ENCODE results near the gene ZNF865. TPM values are rescaled to one million over a fixed set of nuclear protein-coding genes. Genes with fewer than 3 reads are reported as not detected.
A peak's percentile ranks its signal among the peaks of the same experiment; 100 is the strongest.

The ZNF865 gene
- total RNA-seq, 2 donors from 2014 or later = 6.5 to 14.8 TPM

DNA sequence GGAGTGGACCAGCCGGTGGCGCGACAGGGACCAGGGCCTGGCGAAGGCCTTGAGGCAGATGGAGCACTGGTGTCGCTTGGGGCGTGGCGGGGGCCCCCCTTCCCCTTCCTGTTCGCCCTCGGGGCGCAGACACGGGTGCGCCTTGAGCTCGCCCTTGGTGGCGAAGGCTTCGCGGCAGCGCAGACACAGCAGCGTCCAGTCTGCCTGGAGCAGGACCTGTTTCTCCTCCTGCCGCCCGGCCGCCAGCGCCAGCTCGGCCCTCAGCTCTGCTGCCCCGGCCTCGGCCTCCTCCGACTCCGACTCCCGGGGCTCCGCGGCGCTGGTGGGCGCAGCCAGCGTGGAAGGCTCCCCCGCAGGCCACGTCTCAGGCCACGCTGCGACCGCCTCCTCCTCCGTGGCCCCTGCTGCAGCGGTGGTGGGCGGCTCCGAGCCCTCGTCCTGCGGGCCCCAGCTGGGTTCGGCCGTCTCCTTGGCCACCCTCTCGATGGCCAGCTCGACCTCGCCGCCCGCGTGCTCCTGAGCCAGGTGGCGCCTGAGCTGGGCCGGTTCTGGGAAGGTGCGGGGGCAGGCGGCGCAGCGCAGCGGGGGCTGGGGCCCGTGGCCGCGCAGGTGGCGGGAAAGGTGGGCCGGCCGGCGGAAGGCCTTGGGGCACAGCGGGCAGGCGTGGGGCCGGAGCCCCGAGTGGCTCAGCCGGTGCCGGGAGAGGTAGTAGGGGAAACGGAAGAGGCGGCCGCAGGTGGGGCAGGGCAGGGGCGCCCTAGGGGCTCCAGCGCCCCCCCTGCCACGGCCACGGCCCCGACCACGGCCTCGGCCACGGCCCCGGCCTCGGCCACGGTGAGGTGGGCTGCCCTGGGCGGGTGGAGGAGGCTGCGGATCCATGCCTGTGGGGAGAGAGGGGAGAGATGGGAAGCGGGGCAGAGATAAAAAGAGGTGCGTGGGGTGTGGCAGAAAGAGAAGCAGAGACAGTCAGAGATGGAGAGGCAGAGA, 26.4 kb upstream of the ZNF865 start:
- H3K4me1 ChIP-seq = peaks cover 27% of the 10 kb centered on the region
- TF ChIP-seq, protein P1, sequence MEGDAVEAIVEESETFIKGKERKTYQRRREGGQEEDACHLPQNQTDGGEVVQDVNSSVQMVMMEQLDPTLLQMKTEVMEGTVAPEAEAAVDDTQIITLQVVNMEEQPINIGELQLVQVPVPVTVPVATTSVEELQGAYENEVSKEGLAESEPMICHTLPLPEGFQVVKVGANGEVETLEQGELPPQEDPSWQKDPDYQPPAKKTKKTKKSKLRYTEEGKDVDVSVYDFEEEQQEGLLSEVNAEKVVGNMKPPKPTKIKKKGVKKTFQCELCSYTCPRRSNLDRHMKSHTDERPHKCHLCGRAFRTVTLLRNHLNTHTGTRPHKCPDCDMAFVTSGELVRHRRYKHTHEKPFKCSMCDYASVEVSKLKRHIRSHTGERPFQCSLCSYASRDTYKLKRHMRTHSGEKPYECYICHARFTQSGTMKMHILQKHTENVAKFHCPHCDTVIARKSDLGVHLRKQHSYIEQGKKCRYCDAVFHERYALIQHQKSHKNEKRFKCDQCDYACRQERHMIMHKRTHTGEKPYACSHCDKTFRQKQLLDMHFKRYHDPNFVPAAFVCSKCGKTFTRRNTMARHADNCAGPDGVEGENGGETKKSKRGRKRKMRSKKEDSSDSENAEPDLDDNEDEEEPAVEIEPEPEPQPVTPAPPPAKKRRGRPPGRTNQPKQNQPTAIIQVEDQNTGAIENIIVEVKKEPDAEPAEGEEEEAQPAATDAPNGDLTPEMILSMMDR (IDR thresholded peaks at IDR 0.05) = no peak
- no peaks in the 10 kb centered on the region for H3K36me3 ChIP-seq (replicated peaks in 1 of 2; ENCODE audit: insufficient read depth in 1 of 2, low read depth in 2 of 2)
- WGBS, 2 donors = 91 to 93% methylated on average over 45 to 75 of the region's 90 CpGs
- no peak overlapping the region for H3K27ac ChIP-seq
- no peaks in the 10 kb centered on the region for H3K9me3 ChIP-seq
- DNase-seq = no peak
- intact Hi-C loops (cut with DNase I) = no loop called here
- no peak for ATAC-seq
- no peaks in the 10 kb centered on the region for H3K27me3 ChIP-seq
- H3K4me3 ChIP-seq = no peak overlapping the region

DNA sequence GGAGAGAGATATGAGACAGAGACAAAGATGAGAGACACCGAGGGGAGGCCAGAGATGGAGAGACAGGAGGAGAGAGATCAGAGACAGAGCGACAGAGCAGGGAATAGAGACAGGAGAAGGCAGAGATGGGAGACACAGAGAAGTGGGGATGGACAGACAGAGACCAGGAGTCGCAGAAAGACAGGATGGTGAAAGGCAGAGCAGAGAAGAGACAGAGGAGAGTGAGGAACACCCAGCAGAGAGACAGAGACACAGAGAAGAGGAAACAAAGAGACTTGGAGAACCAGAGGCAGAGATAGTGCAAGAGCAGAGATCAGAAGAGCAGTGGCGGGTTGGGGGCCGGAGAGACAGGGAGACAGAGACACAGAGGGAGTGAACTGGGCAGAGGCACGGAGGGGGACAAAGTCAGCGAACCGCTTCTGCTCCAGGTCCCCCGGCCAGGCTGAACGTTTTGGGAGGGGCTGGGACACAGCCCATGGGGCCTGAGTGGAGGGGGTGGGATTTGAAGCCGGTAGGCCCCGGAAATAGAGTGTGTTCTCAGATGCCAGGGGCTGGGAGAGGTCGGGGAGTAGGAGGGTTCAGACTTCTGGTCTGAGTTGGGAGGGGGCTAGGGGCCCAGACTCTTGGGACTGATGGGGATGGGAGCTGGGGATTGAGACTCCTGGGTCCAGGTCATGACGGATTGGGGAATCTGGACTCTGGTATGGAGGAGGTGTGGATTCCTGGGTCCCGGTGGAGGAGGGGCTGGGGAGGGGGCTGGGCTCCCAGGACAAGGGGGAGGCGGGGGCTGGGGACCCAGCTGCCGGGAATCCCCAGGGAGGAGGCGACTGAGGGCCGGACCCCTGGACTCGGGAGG, 25.5 kb upstream of the ZNF865 start:
- H3K36me3 ChIP-seq (replicated peaks in 1 of 2; ENCODE audit: insufficient read depth in 1 of 2, low read depth in 2 of 2) = no peaks in the 10 kb centered on the region
- DNase-seq = no peak

DNA sequence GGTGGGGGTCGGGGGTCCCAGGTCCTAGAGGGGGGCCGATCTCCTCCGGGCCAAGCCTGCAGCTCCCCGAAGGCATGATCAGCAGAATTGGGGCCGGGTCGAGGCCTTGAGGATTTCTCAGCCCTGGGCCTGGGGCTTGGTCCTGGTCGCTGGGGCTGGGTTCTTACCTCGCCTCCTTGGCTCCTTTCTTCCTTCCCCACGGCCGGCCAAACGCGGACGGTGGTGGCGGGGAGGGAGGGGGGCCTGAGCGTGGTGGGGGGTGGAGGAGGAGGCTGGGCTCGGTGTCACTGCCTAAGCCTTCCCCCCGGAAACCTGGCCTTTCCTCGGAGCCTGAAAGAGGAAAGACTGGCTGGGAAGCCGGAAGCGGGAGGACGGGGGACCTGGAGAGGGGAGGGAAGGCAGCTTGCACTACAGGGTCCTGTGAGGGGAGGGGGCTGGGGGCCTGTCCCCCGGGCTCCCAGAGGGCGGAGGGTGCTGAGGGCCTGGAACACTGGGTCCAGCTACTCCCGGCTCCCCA, 24.8 kb upstream of the ZNF865 start, which contains the start of gene ZNF579:
Gene ZNF579, minus strand, starts transcription at position 221 of the 517 bp plus-strand sequence. CDS start 1,209 bp downstream, outside the sequence.
- WGBS, 2 donors = 0 to 4% methylated on average over 5 to 24 of the region's 24 CpGs
- peak; percentile 82 for ATAC-seq
- intact Hi-C loops (cut with DNase I) = no loop called here

More for the DNA sequence above, 25.5 kb upstream of the ZNF865 start:
- intact Hi-C loops (cut with DNase I) = no loop called here
- Histone ChIP-seq H3K4me1 (peaks cover 27% of the 10 kb centered on the region), H3K27ac (peak overlapping the region; percentile 71 to 95 (median 89)), H3K9me3 (no peaks in the 10 kb centered on the region), H3K27me3 (no peaks in the 10 kb centered on the region), H3K4me3 (peak overlapping the region; percentile 96)
- 11 to 19% methylated on average over 13 to 20 of the region's 20 CpGs for WGBS, 2 donors
- peak; percentile 3 for ATAC-seq
- TF ChIP-seq POLR2A (IDR thresholded peaks at IDR 0.05) = no peak
- TF ChIP-seq, protein P1 (IDR thresholded peaks at IDR 0.05) = no peak

DNA sequence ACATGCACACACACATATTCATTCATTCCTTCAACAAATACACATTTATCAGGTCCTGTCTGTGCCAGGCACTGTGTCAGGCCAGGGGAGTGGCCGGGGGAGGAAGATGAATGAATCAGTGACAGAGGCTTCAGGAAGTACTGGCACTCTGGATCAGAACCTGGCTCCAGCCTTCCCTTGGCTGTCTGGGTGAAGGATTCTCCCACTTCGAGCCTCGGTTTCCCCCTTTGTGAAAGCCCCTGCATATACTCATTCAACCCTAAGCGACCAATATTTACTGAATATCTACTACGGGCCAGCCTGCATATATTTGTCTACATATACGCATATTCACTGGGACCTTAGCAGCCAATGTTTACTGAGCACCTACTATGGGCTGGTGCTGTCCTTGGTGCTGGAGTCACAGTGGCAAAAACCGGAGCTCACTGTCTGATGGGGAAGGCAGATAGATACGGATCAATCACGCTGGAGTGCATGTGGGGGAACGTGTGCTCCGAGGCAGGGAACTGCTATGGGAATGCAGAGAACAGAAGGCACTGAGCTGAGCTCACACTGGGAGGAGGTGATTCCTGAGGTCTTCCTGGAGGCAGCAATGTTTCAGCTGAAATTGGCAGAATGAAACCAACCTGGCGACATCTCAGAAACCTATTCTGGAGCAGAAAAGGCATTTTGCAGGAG, 24.2 kb upstream of the ZNF865 start:
- Histone ChIP-seq H3K9me3 (no peaks in the 10 kb centered on the region), H3K4me3 (peak overlapping the region; percentile 96), H3K27me3 (no peaks in the 10 kb centered on the region), H3K4me1 (peaks cover 36% of the 10 kb centered on the region), H3K36me3 (replicated peaks in 1 of 2; ENCODE audit: insufficient read depth in 1 of 2, low read depth in 2 of 2) (no peaks in the 10 kb centered on the region), H3K27ac (peak overlapping the region; percentile 71 to 95 (median 89))
- intact Hi-C loops (cut with DNase I) = no loop called here
- TF ChIP-seq POLR2A (IDR thresholded peaks at IDR 0.05) = no peak
- TF ChIP-seq, protein P1 (IDR thresholded peaks at IDR 0.05) = no peak
- DNase-seq = peak in 1 of 4 donors; percentile 50
- WGBS, 2 donors = 10 to 18% methylated on average over 11 to 12 of the region's 12 CpGs
- peak; percentile 6 for ATAC-seq

More for the DNA sequence above, 24.8 kb upstream of the ZNF865 start, which contains the start of gene ZNF579:
- Histone ChIP-seq H3K4me1 (peaks cover 30% of the 10 kb centered on the region), H3K4me3 (peak within 1 kb of the TSS; percentile 96), H3K36me3 (replicated peaks in 1 of 2; ENCODE audit: insufficient read depth in 1 of 2, low read depth in 2 of 2) (no peaks in the 10 kb centered on the region), H3K9me3 (no peaks in the 10 kb centered on the region), H3K27ac (peak within 1 kb of the TSS; percentile 71 to 95 (median 89)), H3K27me3 (no peaks in the 10 kb centered on the region)
- peak; percentile 88 to 90 (median 89) for DNase-seq
- TF ChIP-seq POLR2A (IDR thresholded peaks at IDR 0.05) = peak in 2 of 3 donors; percentile 29 to 45
- TF ChIP-seq, protein P1 (IDR thresholded peaks at IDR 0.05) = peak in 1 of 7 experiments; percentile 7

Data from body of pancreas (tissue), 4 donors.